GM19468 (cell line): ENCODE data around the gene DIO1.

Source experiments
- ATAC-seq: cut with Tn5 transposase; IDR thresholded peaks from one replicate; pipeline ENCODE4 v1.9.1; 2021; ENCODE audit warnings: mild to moderate bottlenecking, moderate library complexity, moderate number of reproducible peaks; ENCODE audit not compliant: unreplicated experiment; ENCODE audit errors: extremely low read depth

DIO1 gene

GRCh38 chr1:53959664-53960250 is 65.8 kb downstream of the DIO1 start:
- ATAC-seq: no peak
